Glutamatergic neuron (in vitro differentiated cells): ENCODE measurements around the gene NAA10. TPM values are rescaled to one million over a fixed set of nuclear protein-coding genes. Genes with fewer than 3 reads are reported as not detected.
A peak's percentile ranks its signal among the peaks of the same experiment; 100 is the strongest.

Experiments used
- DNase-seq: peaks from one replicate; pipeline ENCODE4 v3.0.0; 2022
- H3K27ac Mint-ChIP-seq: one replicate; pipeline ENCODE4 v1.8.0; 2020; ENCODE audit warnings: mild to moderate bottlenecking, mixed read lengths, inconsistent platforms; ENCODE audit not compliant: unreplicated experiment
- H3K27me3 Mint-ChIP-seq: one replicate; pipeline ENCODE4 v1.8.0; 2020; ENCODE audit warnings: mild to moderate bottlenecking, moderate library complexity, mixed read lengths, inconsistent platforms; ENCODE audit not compliant: unreplicated experiment
- H3K36me3 Mint-ChIP-seq: one replicate; pipeline ENCODE4 v1.8.0; 2020; ENCODE audit warnings: mild to moderate bottlenecking, mixed read lengths, inconsistent platforms; ENCODE audit not compliant: unreplicated experiment
- H3K4me1 Mint-ChIP-seq: one replicate; pipeline ENCODE4 v1.8.0; 2020; ENCODE audit warnings: mild to moderate bottlenecking, low read depth, mixed read lengths, inconsistent platforms; ENCODE audit not compliant: unreplicated experiment
- H3K4me3 Mint-ChIP-seq: one replicate; pipeline ENCODE4 v1.8.0; 2020; ENCODE audit warnings: mild to moderate bottlenecking, mixed read lengths, inconsistent platforms; ENCODE audit not compliant: unreplicated experiment
- H3K9me3 Mint-ChIP-seq: one replicate; pipeline ENCODE4 v1.8.0; 2020; ENCODE audit warnings: mild to moderate bottlenecking, moderate library complexity, mixed read lengths, inconsistent platforms; ENCODE audit not compliant: unreplicated experiment
- total RNA-seq: library from RNA; stranded (reverse); fragmentation: NEBNext Ultra II Directional; extraction: Animal tissue kit (Norgen Biotek cat#: 25700); gene quantifications from one replicate; pipeline ENCODE4 v1.2.1, GENCODE V29; 2021; ENCODE audit not compliant: unreplicated experiment
- TF ChIP-seq, protein P1 (sequence below): fragments of 200-600 bp; sonication (generic); IDR thresholded peaks from one replicate; pipeline ENCODE4 v1.5.0; 2021; ENCODE audit not compliant: partially characterized antibody, unreplicated experiment

The NAA10 gene
- total RNA-seq, 1 donor from 2014 or later = 129 TPM

GRCh38 chrX:153889123-153889522, 45.7 kb downstream of the NAA10 start:
- no peak overlapping the region for H3K4me3 Mint-ChIP-seq
- peaks cover 7% of the 10 kb centered on the region for H3K9me3 Mint-ChIP-seq
- TF ChIP-seq, protein P1, sequence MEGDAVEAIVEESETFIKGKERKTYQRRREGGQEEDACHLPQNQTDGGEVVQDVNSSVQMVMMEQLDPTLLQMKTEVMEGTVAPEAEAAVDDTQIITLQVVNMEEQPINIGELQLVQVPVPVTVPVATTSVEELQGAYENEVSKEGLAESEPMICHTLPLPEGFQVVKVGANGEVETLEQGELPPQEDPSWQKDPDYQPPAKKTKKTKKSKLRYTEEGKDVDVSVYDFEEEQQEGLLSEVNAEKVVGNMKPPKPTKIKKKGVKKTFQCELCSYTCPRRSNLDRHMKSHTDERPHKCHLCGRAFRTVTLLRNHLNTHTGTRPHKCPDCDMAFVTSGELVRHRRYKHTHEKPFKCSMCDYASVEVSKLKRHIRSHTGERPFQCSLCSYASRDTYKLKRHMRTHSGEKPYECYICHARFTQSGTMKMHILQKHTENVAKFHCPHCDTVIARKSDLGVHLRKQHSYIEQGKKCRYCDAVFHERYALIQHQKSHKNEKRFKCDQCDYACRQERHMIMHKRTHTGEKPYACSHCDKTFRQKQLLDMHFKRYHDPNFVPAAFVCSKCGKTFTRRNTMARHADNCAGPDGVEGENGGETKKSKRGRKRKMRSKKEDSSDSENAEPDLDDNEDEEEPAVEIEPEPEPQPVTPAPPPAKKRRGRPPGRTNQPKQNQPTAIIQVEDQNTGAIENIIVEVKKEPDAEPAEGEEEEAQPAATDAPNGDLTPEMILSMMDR = no peak
- no peak overlapping the region for H3K27ac Mint-ChIP-seq
- H3K36me3 Mint-ChIP-seq = no peaks in the 10 kb centered on the region
- H3K27me3 Mint-ChIP-seq = peaks cover 5% of the 10 kb centered on the region
- no peak for DNase-seq
- peaks cover 2% of the 10 kb centered on the region for H3K4me1 Mint-ChIP-seq

DNA sequence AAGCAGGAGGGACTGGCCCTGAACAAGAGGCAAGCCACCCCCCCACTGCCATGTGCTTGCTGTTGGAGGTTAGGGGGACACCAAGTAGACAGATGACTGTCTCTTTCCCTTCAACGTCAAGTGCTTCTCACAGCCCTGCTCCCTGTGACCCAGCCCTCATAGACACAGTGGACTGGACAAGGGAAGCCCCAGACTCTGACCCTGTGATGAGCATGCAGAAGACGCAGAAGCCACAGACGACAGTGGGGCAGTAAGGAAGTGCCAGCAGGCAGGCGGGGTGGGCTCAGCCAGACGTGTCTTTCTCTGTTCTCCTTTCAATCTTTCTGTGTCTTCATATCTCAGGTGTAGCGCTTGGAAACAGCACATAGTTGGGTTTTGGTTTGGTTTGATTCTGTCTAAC, 46.5 kb downstream of the NAA10 start:
- TF ChIP-seq, protein P1 = no peak
- DNase-seq = no peak
- Mint-ChIP-seq H3K4me1 (no peaks in the 10 kb centered on the region), H3K4me3 (no peak overlapping the region), H3K27ac (no peak overlapping the region), H3K36me3 (no peaks in the 10 kb centered on the region), H3K27me3 (peaks cover 5% of the 10 kb centered on the region), H3K9me3 (peaks cover 7% of the 10 kb centered on the region)

- Mint-ChIP-seq H3K27me3 (peaks cover 5% of the 10 kb centered on the region), H3K4me3 (no peak overlapping the region), H3K27ac (no peak overlapping the region)
Measured at GRCh38 chrX:153887385-153887784, 47.5 kb downstream of the NAA10 start.

GRCh38 chrX:153886915-153887314, 47.9 kb downstream of the NAA10 start:
- peaks cover 1% of the 10 kb centered on the region for H3K4me1 Mint-ChIP-seq
- no peaks in the 10 kb centered on the region for H3K36me3 Mint-ChIP-seq
- TF ChIP-seq, protein P1 = no peak
- H3K4me3 Mint-ChIP-seq = peak overlapping the region; percentile 78
- H3K9me3 Mint-ChIP-seq = peaks cover 9% of the 10 kb centered on the region
- H3K27ac Mint-ChIP-seq = peak overlapping the region; percentile 70
- peaks cover 5% of the 10 kb centered on the region for H3K27me3 Mint-ChIP-seq
- no peak for DNase-seq

More at GRCh38 chrX:153887385-153887784, 47.5 kb downstream of the NAA10 start:
- no peaks in the 10 kb centered on the region for H3K4me1 Mint-ChIP-seq
- TF ChIP-seq, protein P1 = no peak
- H3K9me3 Mint-ChIP-seq = peaks cover 7% of the 10 kb centered on the region
- H3K36me3 Mint-ChIP-seq = no peaks in the 10 kb centered on the region
- no peak for DNase-seq

DNA sequence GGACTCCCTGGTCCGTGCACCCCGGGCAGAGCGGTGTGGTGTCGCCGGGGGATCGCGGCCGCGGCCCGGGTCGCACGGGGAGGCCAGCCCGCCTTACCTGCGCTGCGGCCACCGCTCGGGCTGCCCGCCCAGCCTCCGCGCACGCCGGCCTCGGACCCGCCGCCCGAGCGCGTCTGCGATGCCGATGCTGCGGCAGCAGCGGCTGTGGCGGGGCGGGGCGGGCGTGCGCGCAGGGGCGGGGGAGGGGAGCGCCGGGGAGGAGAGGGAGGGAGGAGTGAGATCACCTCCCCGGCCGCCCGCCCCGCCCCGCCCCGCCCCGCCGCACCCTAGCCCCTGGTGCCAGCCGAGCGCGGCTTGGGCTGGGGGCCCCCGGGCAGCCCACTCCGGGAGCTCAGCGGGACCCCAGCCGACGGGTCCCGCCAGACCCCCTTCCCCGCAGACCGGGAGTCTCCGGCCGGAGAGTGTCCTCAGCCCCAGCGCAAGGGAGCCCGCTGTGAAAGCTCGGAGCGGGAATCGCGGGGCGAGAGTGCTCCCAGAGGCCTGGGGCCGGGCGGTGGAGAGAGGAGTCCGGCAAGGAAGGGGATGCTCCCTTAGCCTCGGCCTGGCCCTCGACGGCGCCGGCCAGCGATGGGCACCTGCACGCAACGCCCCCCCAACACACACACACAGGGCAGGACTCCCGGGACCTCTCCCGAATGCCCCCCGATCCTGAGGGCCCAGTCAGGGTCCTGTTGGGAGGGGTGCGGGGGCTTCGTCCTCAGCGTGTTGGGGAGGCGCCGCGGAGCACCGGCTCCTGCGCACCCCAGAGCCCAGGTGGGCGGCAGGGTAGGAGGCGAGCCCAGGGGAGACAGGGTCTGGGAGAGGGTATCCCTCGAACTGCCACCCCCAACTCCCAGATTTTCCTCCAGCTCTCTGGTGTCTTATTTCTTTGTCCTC, 48.6 kb downstream of the NAA10 start, which contains the start of gene L1CAM:
Gene L1CAM (minus strand): TSS at position 206 of the 936 bp plus-strand sequence. CDS start 10,337 bp downstream, outside the sequence.
- peak; percentile 66 for DNase-seq
- Mint-ChIP-seq H3K4me3 (peak within 1 kb of the TSS; percentile 90), H3K4me1 (peaks cover 1% of the 10 kb centered on the region), H3K27me3 (peaks cover 5% of the 10 kb centered on the region), H3K9me3 (peaks cover 9% of the 10 kb centered on the region), H3K27ac (peak within 1 kb of the TSS; percentile 88), H3K36me3 (no peaks in the 10 kb centered on the region)
- TF ChIP-seq, protein P1 = no peak
